Measurements from ENCODE around the gene CEP41. TPM values are rescaled to one million over a fixed set of nuclear protein-coding genes. Genes with fewer than 3 reads are reported as not detected.

CEP41 gene
- total RNA-seq, 6 experiments from 2014 or later: 2.6 to 11.7 (median 4.6) TPM

GRCh38 chr7:130483031-130483430 lies 42.2 kb upstream of the CEP41 start:
- Histone ChIP-seq H3K4me3 (no peak overlapping the region), H3K36me3 (no peaks in the 10 kb centered on the region), H3K9me3 (no peaks in the 10 kb centered on the region), H3K27me3 (no peaks in the 10 kb centered on the region), H3K27ac (no peak overlapping the region), H3K4me1 (no peaks in the 10 kb centered on the region)
- intact Hi-C loops (cut with DNase I): no loop called here
- WGBS (ENCODE audit: insufficient coverage, low coverage, low lambda C conversion rate, missing lambda C conversion rate): 75% methylated on average over 1 of the region's 3 CpGs
- DNase-seq (no peak), ATAC-seq (no peak)
- TF ChIP-seq POLR2A (IDR thresholded peaks at IDR 0.05) (no peak), CTCF (IDR thresholded peaks at IDR 0.05) (no peak)

- Histone ChIP-seq H3K9me3 (no peaks in the 10 kb centered on the region), H3K36me3 (no peaks in the 10 kb centered on the region), H3K27ac (no peak overlapping the region), H3K4me1 (no peaks in the 10 kb centered on the region), H3K4me3 (no peak overlapping the region), H3K27me3 (no peaks in the 10 kb centered on the region)
- intact Hi-C loops (cut with DNase I): no loop called here
- DNase-seq (no peak), ATAC-seq (no peak)
- 70% methylated on average over 1 of the region's 1 CpG for WGBS (ENCODE audit: insufficient coverage, low coverage, low lambda C conversion rate, missing lambda C conversion rate)
- TF ChIP-seq CTCF (IDR thresholded peaks at IDR 0.05) (no peak), POLR2A (IDR thresholded peaks at IDR 0.05) (no peak)
Observed at GRCh38 chr7:130481898-130482297, 41.1 kb upstream of the CEP41 start.

GRCh38 chr7:130479716-130480400 lies 39.0 kb upstream of the CEP41 start:
- Histone ChIP-seq H3K27ac (no peak overlapping the region), H3K27me3 (no peaks in the 10 kb centered on the region), H3K4me3 (no peak overlapping the region), H3K9me3 (no peaks in the 10 kb centered on the region), H3K4me1 (no peaks in the 10 kb centered on the region), H3K36me3 (no peaks in the 10 kb centered on the region)
- intact Hi-C loops (cut with DNase I): no loop called here
- DNase-seq (no peak), ATAC-seq (no peak)
- TF ChIP-seq CTCF (IDR thresholded peaks at IDR 0.05): no peak
- TF ChIP-seq POLR2A (IDR thresholded peaks at IDR 0.05): no peak
- WGBS (ENCODE audit: insufficient coverage, low coverage, low lambda C conversion rate, missing lambda C conversion rate): 19% methylated on average over 1 of the region's 1 CpG

GRCh38 chr7:130478991-130479390 lies 38.2 kb upstream of the CEP41 start:
- intact Hi-C loops (cut with DNase I): no loop called here
- TF ChIP-seq CTCF (IDR thresholded peaks at IDR 0.05) (no peak), POLR2A (IDR thresholded peaks at IDR 0.05) (no peak)
- ATAC-seq: no peak
- Histone ChIP-seq H3K27me3 (no peaks in the 10 kb centered on the region), H3K36me3 (no peaks in the 10 kb centered on the region), H3K4me3 (no peak overlapping the region), H3K9me3 (no peaks in the 10 kb centered on the region), H3K4me1 (no peaks in the 10 kb centered on the region), H3K27ac (no peak overlapping the region)
- DNase-seq: no peak
- WGBS (ENCODE audit: insufficient coverage, low coverage, low lambda C conversion rate, missing lambda C conversion rate): 81% methylated on average over 3 of the region's 3 CpGs
